ENCODE results near the gene RABAC1. TPM values are rescaled to one million over a fixed set of nuclear protein-coding genes. Genes with fewer than 3 reads are reported as not detected.

RABAC1 gene
- total RNA-seq, 2 donors from 2014 or later: 177 to 196 TPM

GRCh38 chr19:41911889-41912731 is 47.0 kb downstream of the RABAC1 start:
- intact Hi-C loops (cut with DNase I, micrococcal nuclease): no loop called here
- DNase-seq (no peak), ATAC-seq (peak; percentile 12)

DNA sequence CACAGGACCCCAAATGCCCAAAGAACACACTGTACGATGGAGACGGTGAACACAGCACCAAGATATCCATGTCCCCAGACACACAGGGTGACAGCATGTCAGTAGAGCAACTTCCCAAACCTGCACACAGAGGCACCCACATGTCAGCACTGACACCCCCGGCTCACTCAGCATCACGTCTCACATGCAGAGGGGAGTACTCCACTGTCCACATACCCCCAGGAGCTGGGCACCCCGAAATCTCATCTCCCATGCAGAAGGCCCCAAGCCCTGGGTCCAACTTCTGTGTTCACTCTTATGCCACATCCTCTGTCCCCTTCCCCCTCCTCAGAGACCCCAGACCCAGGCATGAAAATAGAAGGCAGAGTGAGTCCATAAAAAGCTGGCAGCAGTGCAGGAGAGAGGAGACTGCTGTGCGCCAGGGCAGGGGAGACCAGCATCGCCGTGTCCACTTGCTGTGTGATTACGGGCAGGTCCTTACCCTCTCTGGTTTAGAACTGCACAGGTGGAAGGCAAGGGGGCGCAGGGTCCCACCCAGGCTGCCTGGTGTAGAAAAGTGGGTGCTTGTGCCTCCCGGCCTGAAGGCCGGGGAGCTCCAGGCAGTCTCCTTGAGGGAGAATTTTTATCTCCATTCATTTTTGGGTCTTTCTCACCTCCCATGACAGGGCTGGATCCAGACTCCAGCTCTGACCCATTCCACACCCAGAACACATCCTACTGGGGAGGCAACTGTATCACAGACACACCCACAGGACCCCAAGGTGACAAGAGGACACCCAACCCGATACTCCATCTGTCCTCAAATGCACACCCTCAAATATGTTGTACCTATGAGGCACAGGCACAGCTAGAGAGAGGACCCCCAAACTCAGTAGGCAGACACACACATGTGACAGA is 47.9 kb downstream of the RABAC1 start:
- ATAC-seq: no peak
- intact Hi-C loops (cut with DNase I, micrococcal nuclease): no loop called here
- no peak for DNase-seq

GRCh38 chr19:41910240-41910991 is 48.7 kb downstream of the RABAC1 start:
- no peak for DNase-seq
- ATAC-seq: peak; percentile 2
- intact Hi-C loops (cut with DNase I, micrococcal nuclease): no loop called here

GRCh38 chr19:41909706-41910105 is 49.4 kb downstream of the RABAC1 start:
- intact Hi-C loops (cut with DNase I, micrococcal nuclease): no loop called here
- ATAC-seq: no peak
- no peak for DNase-seq

DNA sequence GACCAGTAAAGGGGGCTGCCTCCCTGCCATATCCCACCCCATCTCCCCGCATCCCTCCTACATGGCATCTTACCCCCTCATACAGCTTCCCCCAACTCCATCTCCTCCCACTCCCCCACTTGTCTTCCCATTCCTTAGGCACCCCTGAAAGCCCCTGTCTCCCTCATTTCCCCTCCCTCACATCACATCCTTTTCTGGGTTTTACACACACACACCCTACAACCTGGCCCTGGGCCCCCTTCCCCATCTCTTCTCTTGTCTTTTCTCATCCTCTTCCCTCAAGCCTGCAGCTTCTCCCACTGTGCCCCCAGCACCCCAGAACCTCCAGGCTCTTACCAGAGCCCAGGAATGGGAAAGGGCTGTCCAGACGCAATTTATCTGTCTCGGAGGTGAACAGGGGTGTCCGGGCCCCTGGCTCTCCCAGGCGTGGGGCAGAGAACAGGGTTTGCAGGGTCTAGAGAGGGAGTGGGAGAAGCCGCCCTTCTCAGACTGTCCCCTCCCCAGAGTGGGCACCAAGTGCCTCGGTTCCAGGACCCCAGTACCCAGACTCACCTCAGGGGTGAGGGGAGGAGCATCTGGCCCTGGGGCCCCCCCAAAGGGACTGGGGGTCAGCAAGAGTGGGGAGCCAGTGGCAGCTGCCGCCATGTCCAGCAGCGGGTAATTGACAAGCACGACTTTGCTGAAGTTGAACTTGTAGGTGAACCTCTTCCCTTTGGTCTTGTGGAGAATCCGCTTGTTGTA is 50.2 kb downstream of the RABAC1 start:
- DNase-seq: no peak
- intact Hi-C loops (cut with DNase I, micrococcal nuclease): no loop called here

DNA sequence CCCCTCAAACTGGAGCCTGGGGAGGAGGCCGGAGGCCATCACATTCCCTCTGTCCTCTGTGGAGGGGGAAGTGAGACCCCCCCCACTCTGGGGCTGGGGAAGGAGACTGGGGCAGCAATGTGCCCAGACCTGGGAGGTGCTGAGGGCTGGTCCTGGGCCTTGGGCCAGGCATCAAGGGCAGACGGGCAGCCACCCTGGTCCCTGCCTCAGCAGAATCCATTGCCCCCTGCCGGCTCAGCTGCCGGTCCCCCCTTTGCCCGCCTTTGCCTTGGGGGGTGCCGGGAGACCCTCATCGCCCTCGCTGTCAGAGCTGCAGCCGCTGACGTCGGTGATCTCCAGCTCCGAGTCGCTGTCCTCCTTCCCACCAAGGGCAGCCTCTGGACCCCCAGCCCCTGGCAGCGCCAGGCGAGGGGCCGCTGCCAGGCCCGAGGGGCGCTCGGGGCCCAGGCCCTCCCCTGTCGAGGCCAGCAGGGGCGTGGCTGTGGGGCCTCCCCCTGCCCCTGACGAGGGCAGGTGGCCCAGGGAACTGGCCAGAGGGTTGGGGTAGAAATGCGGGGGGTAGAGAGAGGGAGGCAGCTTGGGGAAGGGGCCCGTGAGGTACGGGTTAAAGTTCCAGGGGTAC is 51.0 kb downstream of the RABAC1 start:
- ATAC-seq (no peak), DNase-seq (no peak)
- intact Hi-C loops (cut with DNase I, micrococcal nuclease): no loop called here

More for the DNA sequence above, 50.2 kb downstream of the RABAC1 start:
- no peak for ATAC-seq

GRCh38 chr19:41906916-41907680 is 52.0 kb downstream of the RABAC1 start:
- no peak for ATAC-seq
- intact Hi-C loops (cut with DNase I, micrococcal nuclease): no loop called here
- no peak for DNase-seq

Other genes with a start within 250 kb of the RABAC1 start
- gene CEACAM6, start 203.8 kb downstream of the RABAC1 start, total RNA-seq: 100 to 1,000 TPM; 485 to 596 TPM
- 1 to 10 TPM; 1.2 to 4.8 TPM for gene CEACAM3, start 162.7 kb downstream of the RABAC1 start, total RNA-seq
- not detected for gene LYPD4, start 114.6 kb downstream of the RABAC1 start, total RNA-seq
- gene DMRTC2, start 114.3 kb downstream of the RABAC1 start, total RNA-seq: not detected
- gene RPS19, start 99.1 kb downstream of the RABAC1 start, total RNA-seq: 1,000 to 10,000 TPM; 1,474 to 1,504 TPM
- 10 to 100 TPM in 1 of 2 donors, 1 to 10 TPM in 1; 3.9 to 13.7 TPM for gene CD79A, start 82.0 kb downstream of the RABAC1 start, total RNA-seq
- gene ARHGEF1, start 76.1 kb downstream of the RABAC1 start, total RNA-seq: 10 to 100 TPM; 87.8 to 93.6 TPM
- gene ERFL, start 30.9 kb downstream of the RABAC1 start, total RNA-seq: 1 to 10 TPM; 1.1 to 1.7 TPM
- gene ATP1A3, start 34.9 kb upstream of the RABAC1 start, total RNA-seq: 1 to 10 TPM; 1.2 to 1.6 TPM
- gene GRIK5, start 110.9 kb upstream of the RABAC1 start, total RNA-seq: 1 to 10 TPM; 1.0 to 2.6 TPM
- 10 to 100 TPM; 11.0 to 14.0 TPM for gene ZNF574, start 116.8 kb upstream of the RABAC1 start, total RNA-seq
- 1 to 10 TPM; 1.5 to 3.8 TPM for gene POU2F2, start 173.1 kb upstream of the RABAC1 start, total RNA-seq

Measured in left colon (tissue), 2 donors.